HCT116 (cell line): Measurements from ENCODE around the gene PLEKHA8. TPM values are rescaled to one million over a fixed set of nuclear protein-coding genes. Genes with fewer than 3 reads are reported as not detected.

Experiments used
- ATAC-seq: fragments of 200-7000 bp; cut with Tn5 transposase; 2 replicates; pipeline ENCODE4 v1.9.1; 2020; ENCODE audit warnings: mild to moderate bottlenecking, moderate library complexity
- BruUV-seq: library from RNA; stranded (reverse); fragments of 400-500 nt; replicated peaks from 2 replicates; lab custom pipeline; 2021; lab: Mats Ljungman, UMichigan
- CTCF ChIA-PET: fragments of 300-600 bp; sonication (Branson Sonifier 250); formaldehyde crosslinking; loops from one replicate; lab custom pipeline; 2021; ENCODE audit warnings: antibody characterized with exemption; lab: Charles Lee
- POLR2A ChIA-PET: fragments of 300-600, 350-600 bp; sonication (Branson Sonifier 250); formaldehyde crosslinking; loops from one replicate; lab custom pipeline; 2021; ENCODE audit warnings: antibody characterized with exemption; lab: Charles Lee
- RAD21 ChIA-PET, 2 experiments: fragments of 300-600 bp; sonication (Branson Sonifier 250); formaldehyde crosslinking; loops; one replicate each; lab custom pipeline; 2023; ENCODE audit warnings: low total read pairs in 2 of 2; ENCODE audit not compliant: uncharacterized antibody in 2 of 2, unreplicated experiment in 2 of 2, low non-redundant PET in 1 of 2; lab: Charles Lee
- DNase-seq: peaks from one replicate; pipeline ENCODE4 v3.0.0-alpha.2; 2010; ENCODE audit warnings: low read depth, low spot score
- H2AFZ ChIP-seq: fragments of 200-600 bp; shearing (Covaris generic), sonication (generic); 2 replicates; pipeline ENCODE4 v1.6.1; 2017; ENCODE audit warnings: low read depth, mixed run types, mixed read lengths, antibody characterized with exemption, low read length; ENCODE audit not compliant: poor library complexity, severe bottlenecking
- H3K27ac ChIP-seq: 2 replicates; pipeline ENCODE4 v1.5.1; 2012; ENCODE audit warnings: low read depth, low read length
- H3K27me3 ChIP-seq: fragments of 200-600 bp; sonication (generic); 2 replicates; pipeline ENCODE4 v1.6.1; 2016; ENCODE audit warnings: mixed run types, low read length, mixed read lengths; ENCODE audit not compliant: insufficient read depth
- H3K36me3 ChIP-seq, 2 experiments: fragments of 200-500 bp in 1 of 2; fragments of 200-600 bp in 1 of 2; sonication (Bioruptor generic) in 1 of 2; sonication (generic) in 1 of 2; 2 replicates each; pipeline versions ENCODE4 v1.5.1 to v1.6.1; 2014 to 2016; ENCODE audit warnings: low read length in 2 of 2, inconsistent platforms in 1 of 2, mixed read lengths in 1 of 2, mixed run types in 1 of 2; ENCODE audit not compliant: insufficient read depth in 2 of 2, control insufficient read depth in 1 of 2
- H3K4me1 ChIP-seq, 2 experiments: fragments of 200-600 bp in 1 of 2; sonication (generic) in 1 of 2; 2 replicates each; pipeline versions ENCODE4 v1.5.1 to v1.6.1; 2012 to 2017; ENCODE audit warnings: low read length in 2 of 2, inconsistent platforms in 1 of 2, mild to moderate bottlenecking in 1 of 2, mixed read lengths in 1 of 2, mixed run types in 1 of 2, moderate library complexity in 1 of 2; ENCODE audit not compliant: insufficient read depth in 2 of 2, control insufficient read depth in 1 of 2
- H3K4me2 ChIP-seq: fragments of 200-600 bp; sonication (generic); 2 replicates; pipeline ENCODE4 v1.6.1; 2017; ENCODE audit warnings: mixed run types, low read length, mixed read lengths
- H3K4me3 ChIP-seq, 2 experiments: fragments of 200-600 bp in 1 of 2; sonication (generic) in 1 of 2; replicated peaks in 1 of 2; 2 replicates each; pipeline ENCODE4 v1.5.1; 2011 to 2016; ENCODE audit warnings: low read length in 2 of 2, control low read depth in 1 of 2, low read depth in 1 of 2, mild to moderate bottlenecking in 1 of 2, mixed read lengths in 1 of 2, mixed run types in 1 of 2
- H3K79me2 ChIP-seq: fragments of 200-600 bp; sonication (generic); 2 replicates; pipeline ENCODE4 v1.6.1; 2017; ENCODE audit warnings: mild to moderate bottlenecking, mixed run types, low read length, moderate library complexity, mixed read lengths; ENCODE audit not compliant: insufficient read depth
- H3K9ac ChIP-seq: fragments of 200-600 bp; sonication (generic); 2 replicates; pipeline ENCODE4 v1.6.1; 2016; ENCODE audit warnings: low read length, mixed read lengths
- H3K9me2 ChIP-seq: fragments of 200-600 bp; sonication (generic), shearing (Covaris generic); 2 replicates; pipeline ENCODE4 v1.6.1; 2017; ENCODE audit warnings: mixed run types, mild to moderate bottlenecking, moderate library complexity; ENCODE audit not compliant: insufficient read depth
- H3K9me3 ChIP-seq, 2 experiments: fragments of 200-500 bp in 1 of 2; fragments of 200-600 bp in 1 of 2; sonication (Bioruptor generic) in 1 of 2; sonication (generic) in 1 of 2; 2 replicates each; pipeline ENCODE4 v1.6.1; 2014 to 2017; ENCODE audit warnings: low read length in 2 of 2, mixed read lengths in 2 of 2, inconsistent platforms in 1 of 2, low read depth in 1 of 2, mild to moderate bottlenecking in 1 of 2, mixed run types in 1 of 2, moderate library complexity in 1 of 2; ENCODE audit not compliant: control insufficient read depth in 1 of 2, insufficient read depth in 1 of 2
- H4K20me1 ChIP-seq: fragments of 200-600 bp; sonication (generic), shearing (Covaris generic); 2 replicates; pipeline ENCODE4 v1.6.1; 2017; ENCODE audit warnings: mixed run types, mild to moderate bottlenecking, moderate library complexity; ENCODE audit not compliant: insufficient read depth
- CTCF ChIP-seq, 3 experiments: fragments of 200-600 bp in 1 of 3; sonication (generic) in 1 of 3; IDR thresholded peaks in 2 of 3; conservative IDR thresholded peaks in 1 of 3; 2 replicates each; pipeline ENCODE4 v1.5.1; 2012 to 2017; ENCODE audit warnings: low read depth in 2 of 3, low read length in 2 of 3, antibody characterized with exemption in 1 of 3, borderline replicate concordance in 1 of 3, control low read depth in 1 of 3, mild to moderate bottlenecking in 1 of 3, mixed read lengths in 1 of 3, mixed run types in 1 of 3, moderate library complexity in 1 of 3; ENCODE audit not compliant: insufficient read depth in 1 of 3
- EGR1 ChIP-seq: IDR thresholded peaks from 2 replicates; pipeline ENCODE4 v1.6.1; 2012; ENCODE audit warnings: low read depth
- ELF1 ChIP-seq: IDR thresholded peaks from 2 replicates; pipeline ENCODE4 v1.6.1; 2012; ENCODE audit warnings: low read depth, borderline replicate concordance
- EZH2 ChIP-seq: fragments of 200-600 bp; sonication (generic); IDR thresholded peaks from 2 replicates; pipeline ENCODE4 v1.6.1; 2017; ENCODE audit warnings: antibody characterized with exemption, mixed run types
- FOSL1 ChIP-seq: IDR thresholded peaks from 2 replicates; pipeline ENCODE4 v1.6.1; 2012; ENCODE audit warnings: low read depth
- POLR2A ChIP-seq: IDR thresholded peaks from 2 replicates; pipeline ENCODE4 v1.7.0; 2011; ENCODE audit warnings: borderline replicate concordance; ENCODE audit not compliant: insufficient read depth, insufficient read length; ENCODE audit errors: extremely low read depth
- POLR2AphosphoS5 ChIP-seq: IDR thresholded peaks from 2 replicates; pipeline ENCODE4 v1.6.1; 2011; ENCODE audit warnings: mild to moderate bottlenecking, low read depth, low read length, moderate library complexity
- RAD21 ChIP-seq: IDR thresholded peaks from 2 replicates; pipeline ENCODE4 v1.6.1; 2012; ENCODE audit warnings: low read depth, mild to moderate bottlenecking
- SIN3A ChIP-seq: IDR thresholded peaks from 2 replicates; pipeline ENCODE4 v1.6.1; 2012; ENCODE audit warnings: low read depth
- TCF7L2 ChIP-seq: IDR thresholded peaks from 2 replicates; pipeline ENCODE4 v1.7.0; 2011; ENCODE audit warnings: borderline replicate concordance, inconsistent platforms; ENCODE audit not compliant: insufficient read depth, insufficient read length; ENCODE audit errors: extremely low read depth
- YY1 ChIP-seq: IDR thresholded peaks from 2 replicates; pipeline ENCODE4 v1.6.1; 2011; ENCODE audit warnings: low read length, low read depth, moderate library complexity, mild to moderate bottlenecking; ENCODE audit not compliant: insufficient replicate concordance; ENCODE audit errors: extremely low read depth
- ZFX ChIP-seq: fragments of 450-650 bp; IDR thresholded peaks from 2 replicates; pipeline ENCODE4 v1.6.1; 2017
- ZNF274 ChIP-seq: fragments of 200-500 bp; sonication (Bioruptor generic); IDR thresholded peaks from 2 replicates; pipeline ENCODE4 v1.6.1; 2014; ENCODE audit warnings: mild to moderate bottlenecking, low read depth, low read length, inconsistent platforms
- intact Hi-C: fragments of 100-400 bp; cut with micrococcal nuclease; formaldehyde crosslinking; loops from 2 replicates; pipeline ENCODE4 v1.10.0; 2022
- total RNA-seq: library from RNA; stranded (reverse); gene quantifications from one replicate; pipeline ENCODE4 v1.2.1, GENCODE V29; 2021; ENCODE audit not compliant: unreplicated experiment
- TF ChIP-seq, protein P1 (sequence below): IDR thresholded peaks from 2 replicates; pipeline ENCODE4 v1.6.1; 2012; ENCODE audit warnings: low read depth

Gene PLEKHA8
- total RNA-seq, 1 experiment from 2014 or later = 13.6 TPM

DNA sequence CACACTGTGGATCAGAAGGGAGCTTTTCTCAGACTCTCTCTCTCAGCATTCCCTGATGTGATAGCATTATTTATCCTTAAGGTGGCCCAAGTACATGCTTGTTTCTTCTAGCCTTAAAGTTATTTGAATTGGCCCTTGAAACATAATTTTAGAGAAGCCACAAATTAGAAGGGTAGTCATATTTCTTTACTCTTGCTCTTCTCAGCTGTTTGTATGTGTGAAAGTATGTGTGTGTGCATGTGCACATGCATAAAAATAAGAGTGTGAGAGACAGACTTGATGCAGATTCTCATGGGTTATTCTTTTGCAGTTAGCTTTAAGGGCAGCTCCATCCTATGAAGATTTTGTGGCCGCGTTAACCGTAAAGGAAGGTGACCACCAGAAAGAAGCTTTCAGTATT is 50.1 kb downstream of the PLEKHA8 start (continued):
- TF ChIP-seq, protein P1, sequence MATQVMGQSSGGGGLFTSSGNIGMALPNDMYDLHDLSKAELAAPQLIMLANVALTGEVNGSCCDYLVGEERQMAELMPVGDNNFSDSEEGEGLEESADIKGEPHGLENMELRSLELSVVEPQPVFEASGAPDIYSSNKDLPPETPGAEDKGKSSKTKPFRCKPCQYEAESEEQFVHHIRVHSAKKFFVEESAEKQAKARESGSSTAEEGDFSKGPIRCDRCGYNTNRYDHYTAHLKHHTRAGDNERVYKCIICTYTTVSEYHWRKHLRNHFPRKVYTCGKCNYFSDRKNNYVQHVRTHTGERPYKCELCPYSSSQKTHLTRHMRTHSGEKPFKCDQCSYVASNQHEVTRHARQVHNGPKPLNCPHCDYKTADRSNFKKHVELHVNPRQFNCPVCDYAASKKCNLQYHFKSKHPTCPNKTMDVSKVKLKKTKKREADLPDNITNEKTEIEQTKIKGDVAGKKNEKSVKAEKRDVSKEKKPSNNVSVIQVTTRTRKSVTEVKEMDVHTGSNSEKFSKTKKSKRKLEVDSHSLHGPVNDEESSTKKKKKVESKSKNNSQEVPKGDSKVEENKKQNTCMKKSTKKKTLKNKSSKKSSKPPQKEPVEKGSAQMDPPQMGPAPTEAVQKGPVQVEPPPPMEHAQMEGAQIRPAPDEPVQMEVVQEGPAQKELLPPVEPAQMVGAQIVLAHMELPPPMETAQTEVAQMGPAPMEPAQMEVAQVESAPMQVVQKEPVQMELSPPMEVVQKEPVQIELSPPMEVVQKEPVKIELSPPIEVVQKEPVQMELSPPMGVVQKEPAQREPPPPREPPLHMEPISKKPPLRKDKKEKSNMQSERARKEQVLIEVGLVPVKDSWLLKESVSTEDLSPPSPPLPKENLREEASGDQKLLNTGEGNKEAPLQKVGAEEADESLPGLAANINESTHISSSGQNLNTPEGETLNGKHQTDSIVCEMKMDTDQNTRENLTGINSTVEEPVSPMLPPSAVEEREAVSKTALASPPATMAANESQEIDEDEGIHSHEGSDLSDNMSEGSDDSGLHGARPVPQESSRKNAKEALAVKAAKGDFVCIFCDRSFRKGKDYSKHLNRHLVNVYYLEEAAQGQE = no peak
- TF ChIP-seq FOSL1 = no peak

DNA sequence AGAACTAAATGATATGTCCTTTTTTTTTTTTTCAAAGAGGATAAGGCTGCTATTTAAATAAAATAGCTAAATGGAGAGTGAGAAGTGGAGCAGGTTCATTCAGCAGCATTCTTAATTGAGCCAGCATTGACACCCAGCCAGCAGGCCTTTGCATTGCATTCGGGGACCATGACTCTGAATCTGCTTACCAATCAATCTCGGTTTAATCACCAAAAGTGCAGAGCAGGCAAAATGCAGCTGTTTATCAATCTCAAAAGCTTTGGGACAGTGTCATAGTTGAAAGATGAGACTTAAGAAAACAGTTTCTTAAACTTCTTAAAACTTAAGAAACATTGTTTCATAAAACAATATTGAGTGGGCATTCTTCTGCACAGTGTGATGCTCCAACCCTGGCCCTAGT is 51.7 kb downstream of the PLEKHA8 start:
- Histone ChIP-seq H2AFZ (no peak overlapping the region), H3K27ac (no peak overlapping the region), H3K36me3 (no peaks in the 10 kb centered on the region), H3K9me2 (no peaks in the 10 kb centered on the region), H3K9ac (no peak overlapping the region), H3K4me1 (no peaks in the 10 kb centered on the region), H3K79me2 (no peaks in the 10 kb centered on the region), H4K20me1 (no peaks in the 10 kb centered on the region), H3K4me2 (no peak overlapping the region), H3K27me3 (no peaks in the 10 kb centered on the region), H3K9me3 (no peaks in the 10 kb centered on the region), H3K4me3 (no peak overlapping the region)
- RAD21 ChIA-PET = no interaction called here
- no TSS peak for BruUV-seq
- CTCF ChIA-PET = no interaction called here
- TF ChIP-seq EZH2 = no peak
- POLR2A ChIA-PET = no interaction called here
- DNase-seq (no peak), ATAC-seq (no peak)
- intact Hi-C loops = no loop called here

DNA sequence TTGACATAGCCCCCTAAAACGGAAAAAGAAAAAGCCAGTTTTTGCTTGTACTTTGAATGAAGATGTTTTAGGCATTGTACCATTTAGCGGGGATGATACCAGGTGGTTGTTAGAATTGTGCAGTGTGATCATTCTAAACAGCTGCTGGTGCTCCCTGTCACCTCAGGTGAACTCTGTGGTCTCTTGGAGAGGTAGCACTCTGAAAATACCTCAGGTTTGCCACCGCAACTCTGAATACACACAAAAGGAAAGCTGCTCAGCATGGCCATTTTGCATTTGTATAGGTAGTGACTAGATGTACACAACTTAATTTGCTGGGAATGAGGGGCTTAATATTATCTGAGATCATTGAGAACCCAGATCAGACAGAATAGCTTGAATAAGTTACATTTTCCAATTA is 52.6 kb downstream of the PLEKHA8 start:
- no peaks in the 10 kb centered on the region for H3K36me3 ChIP-seq
- no peaks in the 10 kb centered on the region for H4K20me1 ChIP-seq
- H3K79me2 ChIP-seq = no peaks in the 10 kb centered on the region
- H3K9ac ChIP-seq = no peak overlapping the region
- DNase-seq (no peak), ATAC-seq (no peak)
- H3K9me3 ChIP-seq = no peaks in the 10 kb centered on the region
- RAD21 ChIA-PET = no interaction called here
- H3K9me2 ChIP-seq = no peaks in the 10 kb centered on the region
- no peak overlapping the region for H3K27ac ChIP-seq
- intact Hi-C loops = no loop called here
- no peaks in the 10 kb centered on the region for H3K4me1 ChIP-seq
- POLR2A ChIA-PET = no interaction called here
- CTCF ChIA-PET = no interaction called here
- H3K27me3 ChIP-seq = no peaks in the 10 kb centered on the region
- no peak overlapping the region for H3K4me3 ChIP-seq
- H3K4me2 ChIP-seq = no peak overlapping the region
- H2AFZ ChIP-seq = no peak overlapping the region
- no TSS peak for BruUV-seq
- no peak for TF ChIP-seq FOSL1
- no peak for TF ChIP-seq ZFX
- TF ChIP-seq EGR1 = no peak
- no peak for TF ChIP-seq SIN3A
- no peak for TF ChIP-seq YY1
- no peak for TF ChIP-seq POLR2A
- TF ChIP-seq TCF7L2 = no peak
- no peak for TF ChIP-seq ZNF274
- TF ChIP-seq ELF1 = no peak
- no peak for TF ChIP-seq CTCF (IDR thresholded peaks at IDR 0.05 in 2 of 3, conservative IDR thresholded peaks at IDR 0.05 in 1 of 3; ENCODE audit: borderline replicate concordance in 1 of 3, insufficient read depth in 1 of 3, low read depth in 2 of 3, low read length in 2 of 3)
- TF ChIP-seq RAD21 = no peak
- no peak for TF ChIP-seq POLR2AphosphoS5
